NAMALWA (cell line): ENCODE data around the gene MMP20.
"Not testable (repeated sequence)": the region's sequence is repeated elsewhere in the genome, so short reads cannot be mapped to it uniquely, and the experiment has no call there.

Experiments used
- DNase-seq: peaks from one replicate; pipeline ENCODE4 v3.0.0-alpha.2; 2015; ENCODE audit warnings: low spot score

Gene MMP20

GRCh38 chr11:102625177-102625576, at the start of gene MMP20:
TSS of gene MMP20 (minus strand) at chr11:102625332. CDS start at chr11:102625319, 13 bp downstream.
- DNase-seq, result no peak

GRCh38 chr11:102669664-102670063, 44.5 kb upstream of the MMP20 start:
- DNase-seq, result no peak

- peak; percentile 72 for DNase-seq
Measured at GRCh38 chr11:102666331-102666957, 41.3 kb upstream of the MMP20 start.

- peak; percentile 67 for DNase-seq
Measured at GRCh38 chr11:102664001-102664752, 39.0 kb upstream of the MMP20 start.

- no peak for DNase-seq
Measured at GRCh38 chr11:102662607-102663006, 37.5 kb upstream of the MMP20 start.

- no peak for DNase-seq
Measured at GRCh38 chr11:102661040-102661439, 35.9 kb upstream of the MMP20 start.

- no peak for DNase-seq
Measured at GRCh38 chr11:102656528-102656927, 31.4 kb upstream of the MMP20 start.

- no peak for DNase-seq
Measured at GRCh38 chr11:102655547-102655946, 30.4 kb upstream of the MMP20 start.

- no peak for DNase-seq
Measured at GRCh38 chr11:102654761-102655160, 29.6 kb upstream of the MMP20 start.

- DNase-seq, result peak; percentile 45
Measured at GRCh38 chr11:102653744-102654291, 28.7 kb upstream of the MMP20 start.

GRCh38 chr11:102647430-102647829, 22.3 kb upstream of the MMP20 start:
- DNase-seq, result no peak

- no peak for DNase-seq
Measured at GRCh38 chr11:102643941-102644340, 18.8 kb upstream of the MMP20 start.

- DNase-seq, result no peak
Measured at GRCh38 chr11:102640946-102641345, 15.8 kb upstream of the MMP20 start.

GRCh38 chr11:102639656-102640055, 14.5 kb upstream of the MMP20 start:
- no peak for DNase-seq

GRCh38 chr11:102637731-102638130, 12.6 kb upstream of the MMP20 start:
- DNase-seq, result no peak

GRCh38 chr11:102633385-102634026, 8.4 kb upstream of the MMP20 start:
- DNase-seq, result no peak

GRCh38 chr11:102632026-102632425, 6.9 kb upstream of the MMP20 start:
- no peak for DNase-seq

GRCh38 chr11:102630598-102631448, 5.7 kb upstream of the MMP20 start:
- DNase-seq, result no peak

- DNase-seq, result not testable (repeated sequence)
Measured at GRCh38 chr11:102629908-102630307, 4.8 kb upstream of the MMP20 start.

- no peak for DNase-seq
Measured at GRCh38 chr11:102626676-102627075, 1.5 kb upstream of the MMP20 start.

- DNase-seq, result no peak
Measured at GRCh38 chr11:102623998-102624397, 1.1 kb downstream of the MMP20 start.

GRCh38 chr11:102623128-102623527, 2.0 kb downstream of the MMP20 start:
- DNase-seq, result no peak
